Measurements from ENCODE around the gene PHOX2A.
A peak's percentile ranks its signal among the peaks of the same experiment; 100 is the strongest.

The PHOX2A gene

DNA sequence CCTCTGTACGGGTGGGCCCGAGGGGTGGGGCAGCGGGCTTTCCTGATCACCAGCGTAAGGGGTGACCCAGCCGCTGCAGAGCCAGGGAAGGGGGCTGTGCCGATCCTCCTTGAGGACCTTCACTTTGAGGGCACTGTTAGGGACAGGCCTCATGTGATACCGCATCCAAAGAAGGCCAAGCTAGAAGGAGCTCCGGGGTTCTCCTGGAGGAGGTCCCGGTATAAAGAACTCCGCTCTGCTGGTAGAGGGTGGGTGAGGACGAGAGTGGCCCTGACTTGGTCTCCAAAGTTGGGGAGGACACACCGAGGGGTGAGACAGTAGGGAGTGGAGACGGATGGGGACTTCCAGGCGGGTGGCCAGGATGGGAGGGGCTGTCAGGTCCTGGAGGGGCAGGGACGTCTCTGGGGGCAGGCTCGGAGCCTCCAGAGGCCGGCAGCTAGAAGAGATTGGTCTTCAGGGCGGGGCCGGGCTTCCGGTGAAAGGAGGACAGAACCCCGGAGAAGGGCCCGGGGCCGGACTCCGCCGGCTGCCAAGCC is 4.6 kb downstream of the PHOX2A start:
- no peak for TF ChIP-seq FOXP2 (optimal IDR thresholded peaks at IDR 0.05; ENCODE audit: borderline replicate concordance, extremely low read depth, extremely low read length, insufficient read depth)
- TF ChIP-seq POLR2AphosphoS5 (IDR thresholded peaks at IDR 0.05; ENCODE audit: low read depth, low read length) = 0 out of 2 replicates have a peak, but pooled peaks have one; percentile 23
- TF ChIP-seq, protein P1, sequence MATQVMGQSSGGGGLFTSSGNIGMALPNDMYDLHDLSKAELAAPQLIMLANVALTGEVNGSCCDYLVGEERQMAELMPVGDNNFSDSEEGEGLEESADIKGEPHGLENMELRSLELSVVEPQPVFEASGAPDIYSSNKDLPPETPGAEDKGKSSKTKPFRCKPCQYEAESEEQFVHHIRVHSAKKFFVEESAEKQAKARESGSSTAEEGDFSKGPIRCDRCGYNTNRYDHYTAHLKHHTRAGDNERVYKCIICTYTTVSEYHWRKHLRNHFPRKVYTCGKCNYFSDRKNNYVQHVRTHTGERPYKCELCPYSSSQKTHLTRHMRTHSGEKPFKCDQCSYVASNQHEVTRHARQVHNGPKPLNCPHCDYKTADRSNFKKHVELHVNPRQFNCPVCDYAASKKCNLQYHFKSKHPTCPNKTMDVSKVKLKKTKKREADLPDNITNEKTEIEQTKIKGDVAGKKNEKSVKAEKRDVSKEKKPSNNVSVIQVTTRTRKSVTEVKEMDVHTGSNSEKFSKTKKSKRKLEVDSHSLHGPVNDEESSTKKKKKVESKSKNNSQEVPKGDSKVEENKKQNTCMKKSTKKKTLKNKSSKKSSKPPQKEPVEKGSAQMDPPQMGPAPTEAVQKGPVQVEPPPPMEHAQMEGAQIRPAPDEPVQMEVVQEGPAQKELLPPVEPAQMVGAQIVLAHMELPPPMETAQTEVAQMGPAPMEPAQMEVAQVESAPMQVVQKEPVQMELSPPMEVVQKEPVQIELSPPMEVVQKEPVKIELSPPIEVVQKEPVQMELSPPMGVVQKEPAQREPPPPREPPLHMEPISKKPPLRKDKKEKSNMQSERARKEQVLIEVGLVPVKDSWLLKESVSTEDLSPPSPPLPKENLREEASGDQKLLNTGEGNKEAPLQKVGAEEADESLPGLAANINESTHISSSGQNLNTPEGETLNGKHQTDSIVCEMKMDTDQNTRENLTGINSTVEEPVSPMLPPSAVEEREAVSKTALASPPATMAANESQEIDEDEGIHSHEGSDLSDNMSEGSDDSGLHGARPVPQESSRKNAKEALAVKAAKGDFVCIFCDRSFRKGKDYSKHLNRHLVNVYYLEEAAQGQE (IDR thresholded peaks at IDR 0.05; ENCODE audit: insufficient read depth in 1 of 2, low read depth in 2 of 2, low read length in 2 of 2) = no peak
- no peak for TF ChIP-seq SIN3A (IDR thresholded peaks at IDR 0.05; ENCODE audit: borderline replicate concordance, insufficient read depth, low read length)
- no peak for TF ChIP-seq TAF1 (IDR thresholded peaks at IDR 0.05; ENCODE audit: borderline replicate concordance, insufficient read depth, low read length)

DNA sequence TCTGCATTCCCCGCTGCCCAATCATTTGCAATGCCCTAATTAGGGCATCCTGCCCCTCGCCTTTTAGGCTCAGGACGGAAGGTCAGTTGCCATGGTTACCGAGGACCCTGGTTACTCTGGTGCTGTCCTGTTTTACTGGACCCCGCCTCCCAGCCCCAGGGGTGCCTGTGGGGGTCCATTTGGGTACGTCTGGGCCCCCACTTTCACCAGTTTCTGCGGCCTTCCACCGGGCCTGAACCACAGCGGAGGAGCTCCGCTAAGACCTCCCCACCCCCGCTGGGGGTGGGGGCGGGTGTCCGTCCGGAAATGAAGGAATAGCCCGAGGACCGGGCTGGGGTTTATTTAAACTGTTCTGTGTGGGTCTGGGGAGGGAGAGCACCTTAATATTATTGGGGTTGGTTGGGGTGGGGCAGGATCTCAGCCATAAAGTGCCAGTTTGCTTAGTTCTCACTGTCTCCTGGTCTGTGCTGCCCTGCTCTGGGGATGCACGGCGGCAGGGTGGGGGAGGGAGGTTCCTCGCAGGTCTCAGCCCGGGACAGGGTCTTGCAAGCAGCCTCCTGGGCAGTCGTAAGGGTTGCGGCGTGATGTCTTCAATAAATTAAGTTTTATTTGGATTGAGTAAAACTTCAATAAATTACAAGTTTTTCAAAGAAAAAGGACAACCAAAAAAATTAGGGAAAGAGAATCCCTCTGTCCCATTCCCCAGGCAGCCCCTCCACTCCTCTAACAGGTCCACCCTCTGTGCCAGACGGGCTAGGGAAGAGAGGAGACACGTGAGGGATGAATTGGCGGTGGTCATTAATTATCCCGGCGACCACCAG is 5.3 kb downstream of the PHOX2A start:
- no peak for TF ChIP-seq SIN3A (IDR thresholded peaks at IDR 0.05; ENCODE audit: borderline replicate concordance, insufficient read depth, low read length)
- TF ChIP-seq FOXP2 (optimal IDR thresholded peaks at IDR 0.05; ENCODE audit: borderline replicate concordance, extremely low read depth, extremely low read length, insufficient read depth) = no peak
- TF ChIP-seq TAF1 (IDR thresholded peaks at IDR 0.05; ENCODE audit: borderline replicate concordance, insufficient read depth, low read length) = no peak
- TF ChIP-seq, protein P1 (IDR thresholded peaks at IDR 0.05; ENCODE audit: insufficient read depth in 1 of 2, low read depth in 2 of 2, low read length in 2 of 2) = no peak
- no peak for TF ChIP-seq POLR2AphosphoS5 (IDR thresholded peaks at IDR 0.05; ENCODE audit: low read depth, low read length)

DNA sequence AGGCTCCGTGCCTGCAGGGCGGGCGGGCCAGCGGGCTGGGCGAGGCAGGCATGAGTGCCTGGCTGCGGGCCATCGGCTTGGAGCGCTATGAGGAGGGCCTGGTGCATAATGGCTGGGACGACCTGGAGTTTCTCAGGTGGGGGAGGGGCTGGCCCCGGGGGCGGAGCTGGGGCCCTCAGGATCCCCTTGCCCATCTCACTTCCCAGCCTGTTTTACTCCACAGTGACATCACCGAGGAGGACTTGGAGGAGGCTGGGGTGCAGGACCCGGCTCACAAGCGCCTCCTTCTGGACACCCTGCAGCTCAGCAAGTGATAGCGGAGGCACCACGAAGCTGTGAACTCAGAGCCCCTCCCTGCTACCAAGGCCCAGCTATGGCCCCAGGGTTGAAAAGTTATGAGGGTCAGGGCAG is 5.9 kb downstream of the PHOX2A start:
- TF ChIP-seq, protein P1 (IDR thresholded peaks at IDR 0.05; ENCODE audit: insufficient read depth in 1 of 2, low read depth in 2 of 2, low read length in 2 of 2) = no peak
- TF ChIP-seq POLR2AphosphoS5 (IDR thresholded peaks at IDR 0.05; ENCODE audit: low read depth, low read length) = no peak
- no peak for TF ChIP-seq SIN3A (IDR thresholded peaks at IDR 0.05; ENCODE audit: borderline replicate concordance, insufficient read depth, low read length)
- no peak for TF ChIP-seq TAF1 (IDR thresholded peaks at IDR 0.05; ENCODE audit: borderline replicate concordance, insufficient read depth, low read length)

DNA sequence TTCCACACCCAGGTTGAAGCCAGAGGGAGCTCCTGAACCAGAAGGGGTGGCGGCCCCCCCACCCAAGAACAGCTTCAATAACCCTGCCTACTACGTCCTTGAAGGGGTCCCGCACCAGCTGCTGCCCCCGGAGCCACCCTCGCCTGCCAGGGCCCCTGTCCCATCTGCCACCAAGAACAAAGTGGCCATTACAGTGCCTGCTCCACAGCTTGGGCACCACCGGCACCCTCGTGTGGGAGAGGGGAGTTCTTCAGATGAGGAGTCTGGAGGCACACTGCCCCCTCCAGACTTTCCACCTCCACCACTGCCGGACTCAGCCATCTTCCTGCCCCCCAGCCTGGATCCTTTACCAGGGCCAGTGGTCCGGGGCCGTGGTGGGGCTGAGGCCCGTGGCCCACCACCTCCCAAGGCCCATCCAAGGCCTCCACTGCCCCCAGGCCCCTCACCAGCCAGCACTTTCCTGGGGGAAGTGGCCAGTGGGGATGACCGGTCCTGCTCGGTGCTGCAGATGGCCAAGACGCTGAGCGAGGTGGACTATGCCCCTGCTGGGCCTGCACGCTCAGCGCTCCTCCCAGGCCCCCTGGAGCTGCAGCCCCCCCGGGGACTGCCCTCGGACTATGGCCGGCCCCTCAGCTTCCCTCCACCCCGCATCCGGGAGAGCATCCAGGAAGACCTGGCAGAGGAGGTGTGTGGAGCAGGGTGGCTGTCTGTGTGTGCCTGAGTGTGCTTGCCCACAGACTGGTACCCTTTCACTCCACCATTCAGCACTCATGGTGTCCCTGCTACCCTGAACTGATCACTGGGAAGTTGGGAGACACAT is 6.7 kb downstream of the PHOX2A start:
- TF ChIP-seq, protein P1 (IDR thresholded peaks at IDR 0.05; ENCODE audit: insufficient read depth in 1 of 2, low read depth in 2 of 2, low read length in 2 of 2) = no peak
- TF ChIP-seq POLR2AphosphoS5 (IDR thresholded peaks at IDR 0.05; ENCODE audit: low read depth, low read length) = no peak
- no peak for TF ChIP-seq FOXP2 (optimal IDR thresholded peaks at IDR 0.05; ENCODE audit: borderline replicate concordance, extremely low read depth, extremely low read length, insufficient read depth)
- TF ChIP-seq TAF1 (IDR thresholded peaks at IDR 0.05; ENCODE audit: borderline replicate concordance, insufficient read depth, low read length) = no peak
- TF ChIP-seq SIN3A (IDR thresholded peaks at IDR 0.05; ENCODE audit: borderline replicate concordance, insufficient read depth, low read length) = no peak
